GM19240 (cell line): ENCODE results near the gene FNDC11.

Experiments used
- DNase-seq: peaks from one replicate; pipeline ENCODE4 v3.0.0; 2011; ENCODE audit warnings: low spot score; ENCODE audit not compliant: insufficient read length

Gene FNDC11

GRCh38 chr20:63579017-63579694 is 25.2 kb downstream of the FNDC11 start:
- DNase-seq, result no peak

- DNase-seq, result no peak
Measured at GRCh38 chr20:63580796-63581461, 27.0 kb downstream of the FNDC11 start.

DNA sequence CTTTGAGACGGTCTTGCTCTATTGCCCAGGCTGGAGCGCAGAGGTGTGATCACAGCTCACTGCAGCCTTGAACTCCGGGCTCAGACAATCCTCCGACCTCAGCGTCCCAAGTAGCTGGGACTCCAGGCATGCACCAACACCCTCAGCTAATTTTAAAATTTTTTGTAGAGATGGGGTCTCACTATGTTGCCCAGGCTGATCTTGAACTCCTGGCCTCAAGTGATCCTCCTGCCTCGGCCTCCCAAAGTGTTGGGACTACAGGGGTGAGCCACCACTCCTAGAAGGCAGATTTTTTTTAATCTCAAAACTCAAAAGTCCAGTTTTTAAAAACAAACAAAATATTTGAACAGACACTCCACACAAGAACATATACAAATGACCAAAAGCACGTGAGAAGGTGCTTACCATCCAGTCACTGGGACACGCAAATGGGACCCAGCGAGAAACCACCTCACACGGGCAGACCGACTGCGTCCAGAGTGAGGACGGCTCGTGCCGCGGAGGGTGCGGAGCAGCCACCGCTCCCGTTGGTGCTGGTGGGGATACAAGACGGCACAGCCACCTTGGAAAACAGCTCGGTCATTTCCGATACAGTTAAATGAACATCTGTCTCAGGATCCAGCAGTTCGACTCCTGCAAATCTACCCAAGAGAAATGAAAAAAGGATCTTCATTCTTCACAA is 28.6 kb downstream of the FNDC11 start:
- DNase-seq, result no peak

- no peak for DNase-seq
Measured at GRCh38 chr20:63585616-63586565, 31.9 kb downstream of the FNDC11 start.

- no peak for DNase-seq
Measured at GRCh38 chr20:63586797-63587196, 32.8 kb downstream of the FNDC11 start.

GRCh38 chr20:63587256-63587655 is 33.3 kb downstream of the FNDC11 start:
- DNase-seq, result no peak

- no peak for DNase-seq
Measured at GRCh38 chr20:63587776-63588591, 34.0 kb downstream of the FNDC11 start.

DNA sequence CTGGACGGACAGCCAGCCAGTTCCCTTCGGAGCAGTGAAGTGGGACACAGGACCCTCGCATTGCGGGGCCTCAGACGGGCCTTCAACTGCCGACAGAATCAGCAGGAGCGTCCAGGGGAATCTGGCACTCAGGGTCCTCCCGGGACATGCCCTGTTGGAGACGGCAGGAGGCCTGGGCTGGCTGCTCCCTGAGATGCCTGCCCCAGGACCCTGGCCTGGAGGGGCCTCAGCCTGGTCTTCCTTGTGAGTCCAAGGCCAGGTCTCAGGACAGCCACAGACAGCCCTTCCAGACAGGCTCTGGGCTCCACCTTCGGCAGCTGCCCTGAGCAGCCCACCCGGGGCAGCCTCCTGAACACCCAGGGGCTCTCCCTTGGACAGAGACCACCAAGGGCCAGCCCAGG is 34.7 kb downstream of the FNDC11 start:
- DNase-seq, result no peak

- DNase-seq, result no peak
Measured at GRCh38 chr20:63589261-63590217, 35.6 kb downstream of the FNDC11 start.

GRCh38 chr20:63590218-63591146 is 36.5 kb downstream of the FNDC11 start:
- DNase-seq, result no peak

DNA sequence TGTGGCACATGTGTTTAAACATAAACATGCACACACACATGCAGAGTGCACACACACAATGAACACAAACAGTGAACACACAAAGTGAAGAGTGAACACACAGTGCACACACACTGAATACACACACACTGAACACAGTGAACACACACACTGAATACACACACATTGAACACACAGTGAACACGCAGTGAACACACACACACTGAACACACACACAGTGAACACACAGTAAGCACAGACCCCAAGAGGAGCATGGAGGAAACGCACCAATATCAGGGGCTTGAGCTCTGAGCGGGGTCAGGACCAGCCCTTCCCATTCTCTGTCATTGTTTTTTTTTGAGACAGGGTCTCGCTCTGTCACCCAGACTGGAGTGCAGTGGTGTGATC is 37.2 kb downstream of the FNDC11 start:
- no peak for DNase-seq

DNA sequence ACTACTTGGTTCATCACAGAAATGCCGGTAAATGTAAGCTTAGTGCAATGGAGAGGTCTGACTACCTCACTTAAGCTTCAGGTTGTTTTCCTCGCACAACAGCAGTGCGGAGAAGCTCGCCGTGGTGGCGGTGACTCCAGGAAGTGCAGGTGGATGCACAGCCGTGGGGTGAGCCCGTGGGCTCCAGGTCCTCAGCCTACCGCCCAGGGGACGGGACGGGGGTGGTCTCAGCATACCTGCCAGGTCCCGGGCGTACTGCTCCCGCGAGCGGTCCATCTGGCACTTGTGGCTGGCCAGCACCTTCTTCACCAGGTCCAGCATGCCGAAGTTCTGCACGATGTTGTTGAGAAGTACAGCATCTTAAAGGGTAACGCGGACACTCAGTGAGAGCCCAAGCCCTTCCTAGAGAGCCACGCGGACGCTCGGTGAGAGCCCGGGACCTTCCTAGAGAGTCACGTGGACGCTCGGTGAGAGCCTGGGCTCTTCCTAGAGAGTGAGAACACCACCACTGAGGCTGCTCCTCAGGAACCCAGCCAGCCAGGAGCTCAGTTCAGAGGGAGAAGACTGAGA is 37.9 kb downstream of the FNDC11 start:
- no peak for DNase-seq

GRCh38 chr20:63592661-63593060 is 38.7 kb downstream of the FNDC11 start:
- no peak for DNase-seq

DNA sequence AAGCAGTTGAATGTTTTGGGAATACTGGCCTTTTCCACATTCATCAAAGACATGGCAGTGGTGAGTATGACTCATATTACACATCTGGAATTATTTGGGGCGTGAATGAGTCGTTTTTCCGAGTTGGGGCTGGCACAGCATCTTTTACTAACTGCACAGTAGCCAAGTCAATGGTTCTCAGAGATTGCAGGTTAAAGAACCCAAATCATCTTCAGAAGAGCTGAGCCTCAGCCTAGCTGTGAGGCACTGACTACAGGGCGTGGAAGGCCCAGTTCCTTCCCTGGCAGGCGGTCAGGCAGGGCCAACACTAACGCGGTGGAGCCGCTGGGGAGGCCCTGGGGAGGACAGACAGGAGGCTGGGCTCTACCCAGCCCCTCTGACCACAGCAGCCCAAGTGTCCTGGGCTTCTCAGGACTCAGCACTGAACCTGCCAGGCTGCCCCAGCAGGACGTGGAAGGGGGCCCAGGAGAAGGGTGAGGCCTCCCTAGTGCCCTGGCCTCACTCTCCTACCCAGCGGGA is 40.1 kb downstream of the FNDC11 start:
- no peak for DNase-seq

DNA sequence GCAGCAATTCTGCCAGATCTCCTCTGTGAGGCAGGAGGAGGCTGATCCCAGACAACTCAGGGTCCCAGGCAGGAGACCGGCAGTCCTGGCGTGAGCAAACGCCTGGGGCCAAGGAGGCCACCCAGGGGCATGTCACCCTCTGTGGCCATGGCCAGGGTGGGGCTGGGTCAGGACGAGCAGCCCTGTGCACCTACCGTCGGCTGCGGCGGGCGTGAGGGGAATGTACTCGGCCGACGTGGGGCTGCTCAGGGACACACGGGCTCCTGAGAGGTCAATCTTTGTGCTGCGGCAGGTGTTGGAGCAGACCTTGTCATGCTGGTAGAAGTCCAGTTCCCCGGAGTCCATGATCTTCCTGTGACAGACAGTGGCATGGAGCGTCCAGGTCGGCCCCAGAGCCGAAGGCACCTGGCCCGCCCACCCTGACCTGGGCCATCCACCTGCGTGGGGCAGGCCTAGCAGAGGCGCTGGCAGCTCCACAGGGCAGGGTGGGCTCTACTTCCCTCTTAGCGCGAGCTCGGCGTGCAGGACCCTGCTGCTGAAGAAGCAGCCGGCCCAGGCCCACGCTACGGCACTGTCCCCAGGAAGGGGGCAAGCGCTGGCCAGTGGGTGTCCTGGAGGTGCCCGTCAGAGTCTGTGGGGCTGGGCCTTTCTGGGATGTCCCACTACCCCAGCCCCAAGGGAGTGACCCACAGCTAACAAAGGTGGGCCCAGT is 41.6 kb downstream of the FNDC11 start:
- DNase-seq, result no peak

DNA sequence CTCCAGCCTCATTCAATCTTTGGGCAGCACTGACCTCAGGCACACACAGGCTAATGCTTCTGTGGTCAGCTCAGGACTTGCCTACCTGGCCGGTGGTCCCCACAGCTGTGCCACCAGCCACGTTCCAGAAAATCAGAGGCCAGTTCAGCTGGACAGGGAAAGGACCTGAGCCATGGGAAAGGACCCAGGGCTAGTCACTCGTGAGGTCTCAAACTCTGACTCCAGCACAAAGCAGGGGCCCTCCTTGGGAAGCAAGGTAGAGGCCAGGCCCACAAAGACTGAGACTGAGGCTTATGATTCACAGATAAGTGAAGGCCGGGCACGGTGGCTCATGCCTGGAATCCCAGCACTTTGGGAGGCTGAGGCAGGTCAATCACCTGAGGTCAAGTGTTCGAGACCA is 42.5 kb downstream of the FNDC11 start:
- no peak for DNase-seq
